Progenitor cell of endocrine pancreas (in vitro differentiated cells): ENCODE measurements around the gene ITGB5. TPM values are rescaled to one million over a fixed set of nuclear protein-coding genes. Genes with fewer than 3 reads are reported as not detected.

Experiments
- DNase-seq: peaks from one replicate; pipeline ENCODE4 v3.0.0; 2021; ENCODE audit warnings: low spot score; ENCODE audit not compliant: unreplicated experiment
- H3K27ac Mint-ChIP-seq: 2 replicates; pipeline ENCODE4 v1.8.0; 2021; ENCODE audit warnings: mild to moderate bottlenecking, moderate library complexity, mixed read lengths
- H3K27me3 Mint-ChIP-seq: 2 replicates; pipeline ENCODE4 v1.8.0; 2021; ENCODE audit warnings: mixed read lengths
- H3K36me3 Mint-ChIP-seq: 2 replicates; pipeline ENCODE4 v1.8.0; 2022; ENCODE audit warnings: mixed read lengths; ENCODE audit not compliant: insufficient read depth
- H3K4me1 Mint-ChIP-seq: 2 replicates; pipeline ENCODE4 v1.8.0; 2021; ENCODE audit warnings: low read depth, mixed read lengths
- H3K4me3 Mint-ChIP-seq: 2 replicates; pipeline ENCODE4 v1.8.0; 2021; ENCODE audit warnings: low read depth, mild to moderate bottlenecking, moderate library complexity, mixed read lengths
- H3K9me3 Mint-ChIP-seq: 2 replicates; pipeline ENCODE4 v1.8.0; 2021; ENCODE audit warnings: low read depth, mixed read lengths
- CTCF ChIP-seq: fragments of 200-600 bp; sonication (generic); IDR thresholded peaks from one replicate; pipeline ENCODE4 v1.5.0; 2021; ENCODE audit warnings: antibody characterized with exemption, mild to moderate bottlenecking; ENCODE audit not compliant: unreplicated experiment
- total RNA-seq: library from RNA; stranded (reverse); gene quantifications from 2 replicates; pipeline ENCODE4 v1.2.1, GENCODE V29; 2021

ITGB5 gene
- total RNA-seq, 1 donor from 2014 or later: 58.8 TPM

DNA sequence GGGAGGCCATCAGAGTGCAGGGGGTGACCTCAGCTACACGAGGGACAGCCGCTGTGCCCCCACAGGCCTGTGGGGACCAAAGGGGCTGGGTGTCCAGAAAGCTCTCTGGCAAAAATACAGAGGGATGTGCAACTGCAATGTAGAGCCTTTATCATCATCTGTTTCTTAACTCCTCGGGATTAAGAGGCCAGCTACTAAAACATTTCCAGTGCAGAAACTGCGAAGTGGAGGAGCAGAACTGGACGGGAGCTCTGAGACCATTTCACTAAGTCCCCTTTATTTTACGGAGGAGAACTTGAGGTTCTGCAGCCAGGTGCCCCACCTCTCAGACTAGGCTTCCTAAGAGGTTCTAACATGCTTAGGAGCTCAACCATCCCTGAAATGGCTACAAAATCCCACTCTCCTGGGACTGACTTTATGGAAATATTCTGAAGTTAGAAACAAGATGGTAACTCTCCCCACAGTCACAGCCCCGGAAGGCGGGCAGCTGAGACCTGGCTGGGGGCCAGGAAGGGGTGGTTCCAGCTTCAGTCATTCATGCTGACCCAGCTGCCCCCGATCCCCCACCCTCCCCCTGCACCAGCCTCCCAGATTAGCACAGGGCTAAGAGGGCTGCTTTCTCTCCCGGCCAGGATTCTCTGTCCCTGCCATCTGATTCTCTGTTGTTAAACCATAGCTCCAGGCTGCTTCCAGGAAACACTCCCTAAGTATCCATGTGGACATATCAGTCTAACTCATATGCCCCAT lies 116.7 kb downstream of the ITGB5 start:
- H3K27ac Mint-ChIP-seq: no peak overlapping the region
- no peaks in the 10 kb centered on the region for H3K4me1 Mint-ChIP-seq
- no peak for TF ChIP-seq CTCF
- no peaks in the 10 kb centered on the region for H3K27me3 Mint-ChIP-seq
- H3K4me3 Mint-ChIP-seq: no peak overlapping the region
- H3K9me3 Mint-ChIP-seq: no peaks in the 10 kb centered on the region
- peaks cover 12% of the 10 kb centered on the region for H3K36me3 Mint-ChIP-seq
- DNase-seq: no peak

GRCh38 chr3:124769462-124769861 lies 117.7 kb downstream of the ITGB5 start:
- no peaks in the 10 kb centered on the region for H3K27me3 Mint-ChIP-seq
- H3K9me3 Mint-ChIP-seq: no peaks in the 10 kb centered on the region
- no peak for DNase-seq
- no peaks in the 10 kb centered on the region for H3K4me1 Mint-ChIP-seq
- H3K36me3 Mint-ChIP-seq: peaks cover 11% of the 10 kb centered on the region
- H3K27ac Mint-ChIP-seq: no peak overlapping the region
- H3K4me3 Mint-ChIP-seq: no peak overlapping the region
- TF ChIP-seq CTCF: no peak

- H3K4me3 Mint-ChIP-seq: no peak overlapping the region
- H3K9me3 Mint-ChIP-seq: no peaks in the 10 kb centered on the region
- peaks cover 8% of the 10 kb centered on the region for H3K36me3 Mint-ChIP-seq
- no peaks in the 10 kb centered on the region for H3K27me3 Mint-ChIP-seq
- no peak overlapping the region for H3K27ac Mint-ChIP-seq
- TF ChIP-seq CTCF: peak; percentile 28
- no peaks in the 10 kb centered on the region for H3K4me1 Mint-ChIP-seq
- no peak for DNase-seq
These were observed 118.4 kb downstream of the ITGB5 start for GRCh38 chr3:124768812-124769211.

- Mint-ChIP-seq H3K36me3 (peaks cover 9% of the 10 kb centered on the region), H3K4me3 (no peak overlapping the region), H3K9me3 (no peaks in the 10 kb centered on the region), H3K27me3 (no peaks in the 10 kb centered on the region), H3K4me1 (no peaks in the 10 kb centered on the region), H3K27ac (no peak overlapping the region)
- no peak for TF ChIP-seq CTCF
- no peak for DNase-seq
These were observed 119.5 kb downstream of the ITGB5 start for GRCh38 chr3:124767691-124768090.

DNA sequence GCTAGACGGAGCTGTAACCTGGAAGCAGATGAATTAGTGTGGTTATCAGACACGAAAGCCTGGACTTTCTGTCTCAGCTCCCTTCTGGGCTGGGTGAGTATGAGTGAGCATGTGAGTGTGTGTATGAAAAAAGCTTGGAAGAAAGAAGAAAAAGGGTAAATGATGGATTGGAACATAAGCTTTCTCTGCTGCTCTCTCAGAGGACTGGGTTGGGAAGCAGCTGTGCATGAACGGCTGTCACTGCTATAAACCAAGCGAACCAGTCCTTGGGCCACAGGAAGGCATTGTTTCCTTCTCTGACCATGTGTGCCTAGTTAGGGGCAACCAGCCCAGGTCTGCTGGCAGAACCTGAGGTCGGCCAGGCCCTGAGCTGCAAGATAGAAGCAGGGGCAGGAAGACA lies 119.9 kb downstream of the ITGB5 start:
- Mint-ChIP-seq H3K27ac (no peak overlapping the region), H3K4me1 (no peaks in the 10 kb centered on the region), H3K36me3 (peaks cover 7% of the 10 kb centered on the region), H3K9me3 (no peaks in the 10 kb centered on the region), H3K4me3 (no peak overlapping the region), H3K27me3 (no peaks in the 10 kb centered on the region)
- TF ChIP-seq CTCF: no peak
- no peak for DNase-seq
